ENCODE measurements around the gene CHL1. TPM values are rescaled to one million over a fixed set of nuclear protein-coding genes. Genes with fewer than 3 reads are reported as not detected.

CHL1 gene
- total and polyA plus RNA-seq, 7 donors, result 0.43 to 1.9 (median 0.67) TPM

- no peak for TF ChIP-seq CTCF (IDR thresholded peaks at IDR 0.05)
- peak; percentile 81 to 96 (median 91) for ATAC-seq
- WGBS, 3 donors, result 34 to 48% (median 36%) methylated on average over 12 of the region's 12 CpGs
- peak overlapping the region; percentile 51 for H3K27ac ChIP-seq
- DNase-seq, result peak in 1 of 2 donors; percentile 54
- intact Hi-C loops (cut with DNase I), result no loop called here
- no peaks in the 10 kb centered on the region for H3K9me3 ChIP-seq
- H3K36me3 ChIP-seq (ENCODE audit: insufficient read depth in 1 of 2, low read depth in 1 of 2), result no peaks in the 10 kb centered on the region
- peaks cover 8% of the 10 kb centered on the region for H3K4me1 ChIP-seq
- no peaks in the 10 kb centered on the region for H3K27me3 ChIP-seq (ENCODE audit: insufficient read depth in 3 of 3, low read length in 2 of 3)
- H3K4me3 ChIP-seq, result no peak overlapping the region
These were observed 81.9 kb downstream of the CHL1 start for GRCh38 chr3:278300-279064.

- peaks cover 8% of the 10 kb centered on the region for H3K4me1 ChIP-seq
- ATAC-seq, result no peak
- intact Hi-C loops (cut with DNase I), result no loop called here
- no peak overlapping the region for H3K27ac ChIP-seq
- DNase-seq, result no peak
- no peaks in the 10 kb centered on the region for H3K27me3 ChIP-seq (ENCODE audit: insufficient read depth in 3 of 3, low read length in 2 of 3)
- H3K36me3 ChIP-seq (ENCODE audit: insufficient read depth in 1 of 2, low read depth in 1 of 2), result no peaks in the 10 kb centered on the region
- WGBS, 3 donors, result 52 to 76% (median 54%) methylated on average over 1 of the region's 1 CpG
- H3K9me3 ChIP-seq, result no peaks in the 10 kb centered on the region
- TF ChIP-seq CTCF (IDR thresholded peaks at IDR 0.05), result no peak
- H3K4me3 ChIP-seq, result no peak overlapping the region
These were observed 82.8 kb downstream of the CHL1 start for GRCh38 chr3:279325-279724.

- DNase-seq, result no peak
- intact Hi-C loops (cut with DNase I), result no loop called here
- 48 to 70% (median 49%) methylated on average over 2 of the region's 2 CpGs for WGBS, 3 donors
These were observed 84.1 kb downstream of the CHL1 start for GRCh38 chr3:280681-281080.

GRCh38 chr3:284322-284721, 87.8 kb downstream of the CHL1 start:
- DNase-seq, result no peak
- Histone ChIP-seq H3K36me3 (ENCODE audit: insufficient read depth in 1 of 2, low read depth in 1 of 2) (no peaks in the 10 kb centered on the region), H3K9me3 (no peaks in the 10 kb centered on the region), H3K4me3 (no peak overlapping the region), H3K4me1 (no peaks in the 10 kb centered on the region), H3K27me3 (ENCODE audit: insufficient read depth in 3 of 3, low read length in 2 of 3) (no peaks in the 10 kb centered on the region), H3K27ac (no peak overlapping the region)
- no peak for TF ChIP-seq CTCF (IDR thresholded peaks at IDR 0.05)
- no peak for ATAC-seq
- 53 to 55% (median 53%) methylated on average over 4 of the region's 4 CpGs for WGBS, 3 donors
- intact Hi-C loops (cut with DNase I), result no loop called here

More at GRCh38 chr3:280681-281080, 84.1 kb downstream of the CHL1 start:
- Histone ChIP-seq H3K27ac (no peak overlapping the region), H3K36me3 (ENCODE audit: insufficient read depth in 1 of 2, low read depth in 1 of 2) (no peaks in the 10 kb centered on the region), H3K4me1 (peaks cover 8% of the 10 kb centered on the region), H3K4me3 (no peak overlapping the region), H3K27me3 (ENCODE audit: insufficient read depth in 3 of 3, low read length in 2 of 3) (no peaks in the 10 kb centered on the region), H3K9me3 (no peaks in the 10 kb centered on the region)
- ATAC-seq, result no peak
- no peak for TF ChIP-seq CTCF (IDR thresholded peaks at IDR 0.05)

- Histone ChIP-seq H3K27me3 (ENCODE audit: insufficient read depth in 3 of 3, low read length in 2 of 3) (no peaks in the 10 kb centered on the region), H3K4me1 (no peaks in the 10 kb centered on the region), H3K9me3 (no peaks in the 10 kb centered on the region), H3K27ac (no peak overlapping the region), H3K36me3 (ENCODE audit: insufficient read depth in 1 of 2, low read depth in 1 of 2) (no peaks in the 10 kb centered on the region), H3K4me3 (no peak overlapping the region)
- intact Hi-C loops (cut with DNase I), result no loop called here
- ATAC-seq (no peak), DNase-seq (no peak)
- no peak for TF ChIP-seq CTCF (IDR thresholded peaks at IDR 0.05)
- whole genome bisulfite sequencing, 3 donors, result 62 to 73% (median 64%) methylated on average over 4 of the region's 4 CpGs
These were observed 91.9 kb downstream of the CHL1 start for GRCh38 chr3:288417-288816.
